Activated T-cell treated with anti-CD3 and anti-CD28 coated beads, Interleukin-2, amount 50 U/mL, for 48 hours (primary cell): ENCODE data around the gene KMT2C.

ENCODE experiments used
- DNase-seq, 2 experiments: peaks; one replicate each; pipeline ENCODE4 v3.0.0-alpha.2; 2020

The KMT2C gene

DNA sequence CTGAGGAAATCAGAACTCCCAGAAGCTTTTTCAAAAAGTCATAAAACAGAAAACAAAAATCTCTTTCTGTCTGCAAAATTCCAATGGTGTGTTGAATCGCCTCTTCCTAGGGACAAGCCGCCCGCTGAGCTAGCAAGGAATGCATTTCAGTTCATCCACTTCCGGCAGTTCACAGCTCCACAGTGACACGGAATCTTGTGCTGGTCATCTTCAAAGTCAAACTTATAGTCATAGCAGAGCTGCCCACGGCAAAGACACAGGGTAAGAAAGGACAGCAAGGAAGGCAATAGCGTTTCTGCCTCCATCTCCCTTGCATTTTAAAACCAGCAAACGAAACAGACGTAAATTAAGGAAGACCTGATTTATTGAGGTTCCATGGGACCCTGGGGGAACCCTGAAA lies 299.1 kb downstream of the KMT2C start:
- no peak for DNase-seq

DNA sequence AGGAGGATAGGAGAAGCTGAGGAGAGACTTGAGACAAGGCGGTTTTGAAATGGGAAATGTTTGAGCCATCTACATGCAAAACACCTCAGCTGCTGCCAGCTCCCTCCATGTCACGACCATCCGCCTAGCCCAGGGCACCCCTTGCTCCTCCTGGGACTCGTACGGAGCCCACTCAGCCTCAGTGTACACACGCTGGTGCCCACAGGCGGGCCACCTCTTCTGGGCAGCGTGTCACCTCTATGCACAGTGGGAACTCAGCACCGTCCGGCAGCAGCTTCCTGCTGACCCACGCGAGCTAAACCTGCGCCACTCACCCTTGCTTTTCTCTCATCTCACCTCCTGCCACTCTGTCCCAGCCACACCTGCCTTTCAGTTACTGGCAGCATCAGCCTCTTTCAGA lies 302.0 kb downstream of the KMT2C start:
- no peak for DNase-seq

DNA sequence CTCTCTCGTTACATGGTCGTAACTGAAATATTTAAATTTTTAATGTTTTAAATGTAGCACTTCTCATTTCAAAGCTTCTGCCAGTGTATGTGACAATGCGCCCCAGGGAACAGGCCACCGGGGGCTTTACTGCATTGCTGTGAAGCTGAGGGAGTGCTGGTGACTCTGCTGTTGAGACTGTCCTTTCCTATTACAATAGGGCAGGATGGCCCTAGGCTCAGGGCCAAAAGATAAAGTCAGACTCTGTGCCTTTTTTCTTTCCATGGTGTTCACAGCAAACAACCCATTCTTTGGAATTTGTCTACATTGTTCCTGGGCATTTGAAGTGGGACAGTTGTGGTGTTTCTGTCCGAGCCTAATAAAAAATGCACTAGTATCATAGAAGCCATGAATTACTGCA lies 303.0 kb downstream of the KMT2C start:
- no peak for DNase-seq

DNA sequence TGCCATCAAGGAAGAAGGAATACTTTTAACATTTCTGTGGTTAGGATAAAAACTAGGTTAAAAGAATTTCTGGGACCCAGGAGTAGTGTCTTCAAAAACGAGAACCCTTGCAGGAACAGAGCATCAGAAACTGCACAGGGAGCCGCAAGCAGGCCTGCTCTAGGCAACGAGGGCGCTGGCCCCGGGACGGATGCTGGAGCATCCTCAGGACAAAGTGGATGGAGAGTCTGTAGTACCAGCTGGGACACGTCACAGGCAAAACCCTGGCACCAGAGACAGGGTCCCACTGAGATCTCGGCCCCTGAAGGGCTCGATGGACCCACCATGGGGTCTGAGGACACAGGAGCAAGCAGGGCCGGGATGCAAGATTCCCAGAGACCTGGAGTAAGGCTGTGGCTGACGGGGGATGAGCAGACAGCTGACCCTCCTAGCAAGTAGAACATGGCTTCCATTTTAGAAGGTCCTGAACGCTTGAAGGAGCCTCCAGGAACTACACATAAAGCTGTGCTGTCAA lies 303.8 kb downstream of the KMT2C start:
- no peak for DNase-seq

DNA sequence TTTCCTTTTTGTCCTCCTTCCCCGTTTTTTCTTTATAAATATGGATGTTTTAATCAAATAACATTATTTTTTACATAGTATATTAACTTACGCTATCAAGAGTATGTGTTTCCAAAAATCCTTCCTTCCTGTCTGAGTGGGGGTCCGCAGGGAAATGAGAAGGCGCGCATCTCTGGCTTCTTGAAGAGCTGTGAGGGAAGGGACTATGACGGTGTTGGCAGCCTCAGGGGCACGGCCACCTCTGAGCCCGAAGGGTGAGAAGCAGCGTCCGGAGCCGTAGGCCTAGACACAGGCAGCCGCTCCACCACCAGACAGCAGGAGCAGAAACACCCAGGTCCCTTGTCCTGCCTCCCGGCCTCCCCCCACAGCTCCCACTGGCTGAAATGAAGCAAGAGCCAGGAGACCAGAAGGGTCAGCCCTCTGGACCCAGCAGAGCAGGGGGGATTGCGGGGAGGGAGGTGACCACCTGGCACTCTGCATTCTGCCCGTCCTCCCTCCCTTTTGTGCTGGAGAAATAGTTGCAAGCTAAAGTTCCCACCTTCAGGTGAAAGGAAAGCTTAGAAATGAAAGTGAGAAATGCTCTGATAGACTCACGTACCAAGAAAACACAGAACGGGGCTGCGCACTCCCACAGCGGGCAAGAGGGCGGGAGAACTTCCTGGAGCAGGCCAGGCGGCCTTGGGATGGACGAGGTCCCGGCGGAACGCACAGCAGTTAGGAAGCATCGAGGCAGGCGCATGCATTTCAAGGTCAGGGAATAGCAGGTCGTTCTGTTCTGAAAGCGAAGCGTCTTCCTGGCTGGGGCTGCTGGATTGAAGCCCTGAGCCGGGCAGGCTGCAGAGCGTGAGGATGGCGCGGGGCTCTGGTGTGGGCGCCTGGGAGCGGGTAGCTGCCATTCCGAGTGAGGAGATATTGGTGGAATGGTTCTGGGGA lies 304.9 kb downstream of the KMT2C start:
- DNase-seq = no peak

DNA sequence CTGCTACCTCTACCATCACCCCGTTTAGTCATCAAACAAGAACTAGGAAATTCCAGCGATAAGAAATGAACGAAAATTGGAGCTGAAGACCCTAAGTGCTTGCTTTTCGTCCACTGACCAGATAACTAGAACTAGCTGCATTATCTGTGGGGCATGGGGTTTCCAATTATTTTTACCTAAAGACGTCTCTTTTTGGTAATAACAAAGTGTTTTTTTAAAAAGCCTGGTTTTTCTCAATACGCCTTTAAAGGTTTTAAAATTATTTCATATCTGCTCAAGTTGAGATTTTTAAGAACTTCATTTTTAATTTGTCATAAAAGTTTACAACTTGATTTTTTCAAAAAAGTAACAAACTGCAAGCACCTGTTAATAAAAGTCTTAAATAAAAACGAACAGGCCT lies 306.1 kb downstream of the KMT2C start:
- no peak for DNase-seq

DNA sequence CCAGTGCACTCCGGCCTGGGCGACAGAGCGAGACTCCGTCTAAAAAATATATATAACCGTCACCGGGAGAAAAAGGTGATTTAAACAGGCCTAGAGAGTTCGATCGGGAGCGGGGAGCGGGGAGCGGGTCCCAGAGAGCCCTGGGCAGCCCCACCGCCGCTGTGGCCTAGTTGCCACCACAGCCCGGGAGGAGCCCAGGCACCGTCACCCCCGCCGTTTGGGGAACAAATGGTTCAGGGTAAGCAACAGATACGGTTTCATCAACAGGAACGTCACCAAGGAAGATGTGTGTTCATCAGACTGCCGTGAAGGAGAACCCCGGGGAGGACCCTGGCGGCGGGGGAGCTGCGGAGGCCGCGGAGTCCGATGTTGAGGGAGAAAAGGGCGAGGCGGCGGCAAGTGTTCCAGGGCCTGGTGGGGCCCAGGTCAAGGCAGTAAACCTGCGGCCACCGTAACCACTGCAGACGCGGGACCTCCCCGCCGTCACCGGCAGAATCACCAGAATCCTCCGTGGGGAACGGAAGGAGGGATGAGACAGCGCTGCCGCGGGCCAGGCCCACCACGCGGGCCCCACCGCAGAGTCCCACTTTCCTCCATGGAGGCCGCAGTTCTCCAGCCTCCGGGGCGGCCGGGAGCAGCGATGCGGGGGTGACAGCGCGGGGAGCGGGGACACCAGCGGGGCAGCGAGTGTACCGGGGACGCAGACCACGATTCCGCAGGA lies 306.9 kb downstream of the KMT2C start:
- no peak for DNase-seq

DNA sequence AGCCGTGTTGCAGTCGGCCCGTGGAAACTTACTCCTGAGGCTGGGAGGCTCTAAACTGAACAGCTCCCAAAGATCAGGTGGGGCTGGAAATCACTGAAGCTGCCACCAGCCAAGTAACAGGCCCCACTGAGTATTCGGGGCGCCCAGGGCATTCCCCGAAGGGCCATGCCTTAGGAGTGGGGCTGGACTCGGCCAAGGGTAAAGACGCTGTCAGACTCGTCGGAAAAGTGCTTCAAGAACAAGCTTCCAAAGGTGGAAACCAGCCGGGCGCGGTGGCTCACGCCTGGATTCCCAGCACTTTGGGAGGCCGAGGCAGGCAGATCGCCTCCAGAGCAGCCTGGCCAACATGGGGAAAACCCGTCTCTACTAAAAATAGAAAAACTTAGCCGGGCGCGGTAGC lies 307.6 kb downstream of the KMT2C start:
- DNase-seq = no peak

DNA sequence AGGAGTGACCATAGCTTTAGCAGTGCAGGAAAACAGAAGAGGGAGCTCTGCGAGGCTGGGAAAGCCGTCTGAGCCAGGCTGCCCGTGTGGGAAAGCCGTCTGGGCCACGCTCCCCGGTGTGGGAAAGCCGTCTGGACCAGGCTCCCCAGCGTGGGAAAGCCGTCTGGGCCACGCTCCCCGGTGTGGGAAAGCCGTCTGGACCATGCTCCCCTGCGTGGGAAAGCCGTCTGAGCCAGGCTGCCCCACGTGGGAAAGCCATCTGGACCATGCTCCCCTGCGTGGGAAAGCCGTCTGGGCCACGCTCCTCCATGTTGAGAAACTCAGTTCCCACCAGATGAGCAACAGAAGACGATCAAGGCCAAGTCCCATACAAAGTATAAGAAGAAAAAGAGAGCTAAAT lies 308.6 kb downstream of the KMT2C start:
- DNase-seq = no peak

DNA sequence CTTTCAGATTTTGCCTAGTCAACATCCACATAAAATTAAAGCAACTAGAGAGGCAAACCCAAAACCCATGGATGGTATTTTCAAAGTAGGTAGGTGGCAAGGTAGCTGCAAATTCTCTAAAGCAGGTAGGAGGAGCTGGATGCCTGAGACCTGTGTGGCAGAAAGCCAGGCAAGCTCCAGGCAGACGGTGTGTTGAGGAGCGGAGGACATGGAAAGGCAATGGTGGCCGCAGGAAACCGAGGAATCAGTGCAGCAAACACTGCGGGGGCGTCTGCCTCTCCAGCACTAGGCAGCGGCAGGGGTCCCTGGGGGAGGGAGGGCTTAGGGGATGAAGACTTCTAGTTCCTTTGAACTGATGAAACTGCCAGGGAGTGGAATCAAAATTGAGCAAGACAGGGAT lies 309.1 kb downstream of the KMT2C start:
- DNase-seq = no peak

DNA sequence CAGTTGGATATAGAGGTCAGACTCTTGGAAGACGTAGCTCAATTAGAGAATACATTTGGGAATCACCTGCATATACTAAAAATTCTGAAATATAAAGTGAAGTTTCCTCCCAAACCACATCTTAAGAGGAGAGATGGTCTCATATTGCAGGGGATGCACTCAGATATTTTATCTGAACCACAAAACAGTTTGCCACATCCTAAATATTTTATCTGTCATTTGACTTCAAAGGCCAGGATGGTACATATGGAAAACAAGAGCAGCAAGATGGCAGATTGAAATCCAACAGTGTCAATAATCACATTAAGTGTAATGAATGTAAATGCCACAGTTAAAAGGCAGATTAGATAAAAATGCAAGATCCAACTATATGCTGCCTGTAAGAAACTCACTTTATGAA lies 313.3 kb downstream of the KMT2C start:
- no peak for DNase-seq

DNA sequence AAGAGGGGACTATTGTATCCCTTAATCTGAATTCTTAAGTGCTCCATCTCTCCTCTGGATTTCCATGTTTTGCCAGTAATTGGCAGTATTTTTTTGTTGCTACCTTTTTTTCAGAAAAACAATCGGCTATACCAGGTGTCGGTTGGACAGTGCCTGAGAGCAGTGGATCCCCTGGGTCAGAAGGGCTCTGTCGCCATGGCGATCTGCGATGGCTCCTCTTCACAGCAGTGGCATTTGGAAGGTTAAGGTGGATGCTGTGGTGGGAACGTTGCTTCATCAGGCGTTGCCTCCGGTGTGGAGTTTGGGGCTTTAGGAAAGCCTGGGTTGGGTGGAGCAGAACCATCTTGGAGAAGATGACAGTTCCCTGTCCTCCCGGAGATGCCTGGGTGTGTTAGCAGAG lies 314.4 kb downstream of the KMT2C start:
- no peak for DNase-seq

DNA sequence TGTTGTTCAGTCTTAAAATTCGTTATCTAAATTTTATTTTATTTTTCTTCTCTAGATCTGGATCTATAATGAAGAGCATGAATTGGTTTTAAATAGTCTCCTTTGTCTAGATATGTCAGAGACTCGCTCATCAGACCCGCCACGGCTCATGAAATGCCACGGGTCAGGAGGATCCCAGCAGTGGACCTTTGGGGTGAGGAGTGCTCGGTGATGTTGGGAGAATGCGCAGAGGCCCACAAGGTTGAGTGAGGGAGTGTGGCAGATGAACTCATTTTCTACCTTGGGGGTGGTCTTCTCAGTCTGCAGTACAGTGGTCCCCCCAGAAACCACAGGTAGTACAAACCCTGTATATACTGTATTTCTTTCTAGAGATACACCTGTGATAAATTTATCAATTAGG lies 315.0 kb downstream of the KMT2C start:
- no peak for DNase-seq

DNA sequence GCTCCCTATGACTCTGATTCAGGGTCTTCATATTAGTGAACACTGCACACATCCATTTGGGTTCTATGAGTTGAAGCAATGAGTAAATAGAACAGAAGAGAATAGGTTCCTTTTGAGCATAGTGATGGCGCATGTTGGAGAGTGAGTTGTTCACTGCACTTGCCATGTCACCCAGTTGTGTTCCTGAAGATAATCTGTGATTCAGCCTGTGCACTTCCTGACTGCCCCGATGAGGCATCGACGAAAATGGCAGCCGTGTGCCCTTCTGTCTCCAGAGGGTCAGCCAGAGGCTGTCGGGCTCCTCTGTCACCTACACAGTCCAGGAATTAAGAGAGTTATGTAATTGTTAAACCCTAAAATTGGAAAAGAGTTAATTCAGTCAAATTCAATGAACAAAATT lies 315.6 kb downstream of the KMT2C start:
- no peak for DNase-seq

DNA sequence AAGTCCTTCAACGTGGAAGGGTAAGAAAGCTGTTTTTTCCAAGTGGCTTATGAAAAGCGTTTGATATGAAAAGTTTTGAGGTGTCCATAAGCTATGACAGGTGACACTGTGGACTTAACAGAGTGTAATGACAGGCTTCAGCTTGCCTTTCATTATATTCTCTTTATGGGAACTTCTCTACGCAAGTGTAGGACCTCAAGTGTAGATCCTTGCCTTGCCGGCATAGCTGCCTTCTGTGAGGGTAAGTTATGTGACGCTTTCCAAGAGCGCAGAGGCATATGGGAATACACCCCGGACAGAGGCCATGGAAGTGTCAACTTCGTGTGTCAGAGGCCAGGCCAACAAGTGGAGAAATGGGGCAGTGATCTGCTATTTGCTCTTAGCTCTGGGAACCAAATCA lies 318.4 kb downstream of the KMT2C start:
- DNase-seq = no peak

DNA sequence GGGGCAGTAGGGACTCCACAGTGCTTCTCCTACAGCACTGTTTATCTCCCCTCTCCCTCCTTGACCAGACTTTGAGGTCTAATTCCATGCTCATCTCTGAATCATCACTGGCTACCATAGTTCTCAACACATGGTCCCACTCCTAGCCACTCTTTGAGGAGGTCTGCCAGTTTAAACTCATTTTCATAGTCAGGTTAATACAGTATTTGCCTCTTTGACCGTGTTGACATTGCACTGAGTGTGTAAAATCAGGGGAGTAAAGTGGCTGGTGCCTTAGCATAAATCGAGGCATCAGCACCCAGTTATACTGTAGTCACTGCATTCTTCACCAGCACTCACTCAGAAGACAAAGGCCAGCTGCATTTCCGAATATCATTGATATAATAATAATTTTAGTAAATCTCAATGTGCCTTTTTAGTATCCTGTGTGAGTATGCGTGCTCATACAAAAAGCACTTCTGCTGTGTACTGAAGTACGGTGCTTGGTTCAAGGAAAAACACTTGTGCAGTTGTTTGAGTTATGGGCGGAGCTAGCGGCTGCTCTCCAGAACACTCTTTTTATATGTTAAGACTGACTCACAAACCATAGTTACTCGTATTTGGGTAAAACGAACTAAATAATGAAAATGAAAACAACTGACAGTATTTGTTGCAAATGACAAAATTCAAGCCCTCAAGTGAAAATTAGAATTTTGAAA lies 320.6 kb downstream of the KMT2C start:
- DNase-seq = no peak

DNA sequence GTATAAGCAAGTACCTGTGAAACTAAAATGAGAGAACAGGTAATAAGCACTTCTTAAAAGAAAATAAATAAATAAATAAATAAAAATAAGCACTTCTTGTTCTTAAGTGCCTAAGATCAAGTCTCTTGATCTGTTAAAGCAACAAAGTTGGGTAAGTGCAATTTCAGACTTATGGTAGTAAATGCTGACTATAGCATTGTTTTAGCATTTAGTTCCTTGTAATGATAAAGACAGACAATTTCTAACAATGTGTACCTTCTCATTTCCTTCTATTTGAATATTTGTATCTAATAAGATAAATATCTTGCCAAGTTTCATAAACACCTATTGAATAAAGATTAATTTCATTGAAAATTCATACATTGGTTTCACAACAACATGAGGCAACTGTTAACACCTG lies 323.0 kb downstream of the KMT2C start:
- no peak for DNase-seq

DNA sequence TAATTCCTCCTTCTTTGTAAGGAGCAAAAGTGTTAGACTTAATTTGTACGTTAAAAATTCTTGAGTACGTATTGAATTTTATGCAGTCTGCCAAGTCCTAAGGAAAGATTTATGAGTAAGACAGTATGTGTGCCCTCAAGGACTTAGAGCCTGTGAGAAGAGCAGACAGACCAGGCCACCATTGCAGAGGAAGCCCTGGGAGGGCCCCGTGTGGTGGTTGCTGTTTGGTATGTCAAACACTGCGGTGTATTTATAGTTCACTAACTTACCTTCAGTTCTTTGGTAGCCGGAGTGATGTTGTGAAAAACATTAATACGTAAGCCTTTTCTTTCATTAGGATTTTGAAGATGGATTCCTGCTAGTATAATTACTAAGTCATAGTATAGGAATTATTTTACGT lies 327.4 kb downstream of the KMT2C start:
- no peak for DNase-seq

DNA sequence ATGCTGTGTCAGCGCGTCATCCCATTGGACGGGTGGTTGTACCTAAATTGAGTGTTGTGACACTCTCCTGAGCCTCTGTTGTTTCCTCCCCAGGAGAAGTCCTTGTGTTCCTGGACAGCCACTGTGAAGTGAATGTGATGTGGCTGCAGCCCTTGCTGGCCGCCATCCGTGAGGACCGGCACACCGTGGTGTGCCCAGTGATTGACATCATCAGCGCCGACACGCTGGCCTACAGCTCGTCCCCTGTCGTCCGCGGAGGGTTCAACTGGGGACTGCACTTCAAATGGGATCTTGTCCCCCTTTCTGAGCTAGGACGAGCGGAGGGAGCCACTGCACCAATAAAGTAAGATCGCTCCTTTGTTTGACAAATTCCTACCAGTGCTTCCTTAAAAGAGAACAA lies 327.9 kb downstream of the KMT2C start:
- no peak for DNase-seq

DNA sequence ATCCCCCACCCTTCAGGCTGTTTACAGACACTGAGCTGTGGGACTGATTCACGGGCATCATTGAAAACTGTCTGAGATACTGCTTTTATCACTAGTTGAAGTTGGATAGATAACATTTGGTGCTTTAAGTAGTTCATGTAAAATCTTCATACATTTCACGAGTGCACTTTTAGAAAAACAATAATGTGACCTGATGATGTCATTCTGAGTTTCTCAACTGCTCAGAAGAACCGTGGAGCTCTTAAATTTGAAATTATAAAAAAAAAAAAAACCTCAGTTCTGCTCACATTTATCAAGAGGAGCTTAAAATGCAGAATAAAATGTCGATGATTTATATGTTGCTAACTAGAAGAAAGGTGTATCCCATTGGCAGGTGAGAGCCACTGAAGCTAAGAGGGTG lies 328.8 kb downstream of the KMT2C start:
- DNase-seq = no peak

DNA sequence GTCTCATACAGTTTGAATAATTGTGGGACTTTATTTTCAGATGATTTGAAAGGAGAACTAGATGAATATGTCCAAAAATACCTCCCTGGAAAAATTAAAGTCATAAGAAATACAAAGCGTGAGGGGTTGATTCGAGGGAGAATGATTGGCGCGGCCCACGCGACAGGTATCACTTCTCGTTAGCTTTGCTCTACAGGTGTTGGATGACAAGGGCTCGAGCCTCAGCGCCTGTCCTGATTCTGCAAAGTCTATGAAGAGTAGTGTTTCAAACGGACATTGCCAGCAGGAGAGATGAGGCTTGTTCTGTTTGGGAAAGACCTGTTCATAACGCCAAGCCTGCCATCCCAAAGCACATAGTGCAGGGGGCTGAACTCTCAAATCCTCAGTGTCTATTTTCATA lies 330.6 kb downstream of the KMT2C start:
- no peak for DNase-seq

DNA sequence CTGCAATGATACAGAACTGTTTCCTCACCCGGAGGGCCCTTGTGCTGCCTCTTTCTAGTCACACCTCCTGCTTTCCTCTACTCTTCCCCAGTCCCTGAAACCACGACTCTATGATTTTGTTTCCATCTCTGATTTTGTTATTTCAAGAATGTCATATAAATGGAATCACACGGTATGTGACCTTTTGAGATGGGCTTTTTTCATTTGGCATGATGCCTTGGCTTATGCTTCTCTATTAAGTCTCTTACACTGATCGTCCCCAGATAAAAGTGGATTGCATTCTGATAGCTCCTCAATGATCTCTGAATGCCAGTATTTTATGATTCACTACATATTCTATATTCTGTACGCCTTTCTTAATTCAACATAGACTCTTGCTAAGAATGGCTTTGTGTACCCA lies 332.1 kb downstream of the KMT2C start:
- no peak for DNase-seq

DNA sequence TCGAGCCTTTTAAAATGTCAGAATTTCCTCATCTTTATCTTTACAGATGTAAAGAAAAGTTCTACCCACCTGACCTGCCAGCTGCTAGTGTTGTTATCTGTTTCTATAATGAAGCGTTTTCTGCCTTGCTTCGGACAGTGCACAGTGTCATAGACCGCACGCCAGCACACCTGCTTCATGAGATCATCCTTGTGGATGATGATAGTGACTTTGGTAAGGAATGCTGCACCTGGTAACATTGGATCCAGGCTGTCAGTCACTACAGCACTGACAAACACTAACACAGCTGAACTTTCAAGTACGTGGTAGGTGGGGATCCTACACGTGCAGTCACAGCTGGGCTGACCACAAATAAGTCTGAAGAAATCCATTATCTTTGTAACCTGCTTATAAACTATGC lies 332.7 kb downstream of the KMT2C start:
- DNase-seq = no peak

DNA sequence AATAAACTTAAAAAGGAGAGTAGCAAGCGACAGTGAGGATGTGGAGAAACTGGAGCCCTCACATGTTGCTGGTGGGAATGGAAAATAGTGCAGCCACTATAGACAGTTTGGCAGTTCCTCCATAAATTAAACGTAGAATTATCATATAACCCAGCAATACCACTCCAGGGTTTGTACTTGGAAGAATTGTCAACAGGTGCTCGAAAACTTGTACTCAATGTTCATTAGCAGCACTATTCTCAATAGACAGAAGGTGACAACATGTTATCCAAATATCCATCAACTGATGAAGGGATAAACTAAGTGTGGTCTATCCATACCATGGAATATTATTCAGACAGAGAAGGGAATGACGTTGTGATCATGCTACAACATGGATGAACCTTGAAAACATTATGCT lies 338.5 kb downstream of the KMT2C start:
- no peak for DNase-seq
